Measurements from ENCODE around the gene HTT. TPM values are rescaled to one million over a fixed set of nuclear protein-coding genes. Genes with fewer than 3 reads are reported as not detected.

HTT gene
- total RNA-seq, 2 donors from 2014 or later: 77.8 to 121 TPM

DNA sequence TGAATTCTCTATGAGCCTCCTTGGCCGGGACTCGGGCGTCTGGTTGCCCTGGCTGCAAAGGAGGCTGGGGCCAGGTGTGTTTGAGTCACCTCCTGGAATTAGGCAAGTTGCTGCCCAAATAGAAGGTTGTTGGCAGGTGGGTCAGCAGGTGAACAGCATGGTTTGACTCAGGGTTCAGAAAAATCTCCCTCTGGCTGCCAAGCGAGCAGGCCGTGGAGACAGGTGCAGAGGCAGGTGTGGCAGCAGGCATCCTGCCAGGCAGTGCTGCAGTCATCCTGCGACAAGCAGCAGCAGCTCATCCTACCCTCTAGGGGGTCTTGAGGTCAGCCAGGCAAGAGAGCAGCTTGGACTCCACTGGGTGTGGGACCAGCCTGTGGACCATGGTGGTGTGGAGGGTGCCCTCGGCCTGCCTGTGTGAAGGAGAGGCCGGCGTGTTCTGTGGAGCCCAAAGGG is 182.6 kb downstream of the HTT start:
- H3K9me3 Mint-ChIP-seq: no peaks in the 10 kb centered on the region
- DNase-seq (ENCODE audit: low spot score in 2 of 2): no peak
- H3K27ac Mint-ChIP-seq: peak overlapping the region in 1 of 2 donors; percentile 20
- no peaks in the 10 kb centered on the region for H3K36me3 Mint-ChIP-seq
- ATAC-seq: no peak

- no peaks in the 10 kb centered on the region for H3K36me3 Mint-ChIP-seq
- no peaks in the 10 kb centered on the region for H3K9me3 Mint-ChIP-seq
- DNase-seq (ENCODE audit: low spot score in 2 of 2) (no peak), ATAC-seq (no peak)
- no peak overlapping the region for H3K27ac Mint-ChIP-seq
Observed at GRCh38 chr4:3257556-3258482, 183.3 kb downstream of the HTT start.

- no peak overlapping the region for H3K27ac Mint-ChIP-seq
Observed at GRCh38 chr4:3261411-3262207, 187.1 kb downstream of the HTT start.

GRCh38 chr4:3262208-3263052 is 187.9 kb downstream of the HTT start:
- DNase-seq (ENCODE audit: low spot score in 2 of 2): no peak
- Mint-ChIP-seq H3K9me3 (no peaks in the 10 kb centered on the region), H3K27ac (no peak overlapping the region), H3K36me3 (no peaks in the 10 kb centered on the region)
- ATAC-seq: peak in 1 of 2 donors; percentile 19

More at GRCh38 chr4:3261411-3262207, 187.1 kb downstream of the HTT start:
- DNase-seq (ENCODE audit: low spot score in 2 of 2) (no peak), ATAC-seq (no peak)
- no peaks in the 10 kb centered on the region for H3K36me3 Mint-ChIP-seq
- H3K9me3 Mint-ChIP-seq: no peaks in the 10 kb centered on the region

DNA sequence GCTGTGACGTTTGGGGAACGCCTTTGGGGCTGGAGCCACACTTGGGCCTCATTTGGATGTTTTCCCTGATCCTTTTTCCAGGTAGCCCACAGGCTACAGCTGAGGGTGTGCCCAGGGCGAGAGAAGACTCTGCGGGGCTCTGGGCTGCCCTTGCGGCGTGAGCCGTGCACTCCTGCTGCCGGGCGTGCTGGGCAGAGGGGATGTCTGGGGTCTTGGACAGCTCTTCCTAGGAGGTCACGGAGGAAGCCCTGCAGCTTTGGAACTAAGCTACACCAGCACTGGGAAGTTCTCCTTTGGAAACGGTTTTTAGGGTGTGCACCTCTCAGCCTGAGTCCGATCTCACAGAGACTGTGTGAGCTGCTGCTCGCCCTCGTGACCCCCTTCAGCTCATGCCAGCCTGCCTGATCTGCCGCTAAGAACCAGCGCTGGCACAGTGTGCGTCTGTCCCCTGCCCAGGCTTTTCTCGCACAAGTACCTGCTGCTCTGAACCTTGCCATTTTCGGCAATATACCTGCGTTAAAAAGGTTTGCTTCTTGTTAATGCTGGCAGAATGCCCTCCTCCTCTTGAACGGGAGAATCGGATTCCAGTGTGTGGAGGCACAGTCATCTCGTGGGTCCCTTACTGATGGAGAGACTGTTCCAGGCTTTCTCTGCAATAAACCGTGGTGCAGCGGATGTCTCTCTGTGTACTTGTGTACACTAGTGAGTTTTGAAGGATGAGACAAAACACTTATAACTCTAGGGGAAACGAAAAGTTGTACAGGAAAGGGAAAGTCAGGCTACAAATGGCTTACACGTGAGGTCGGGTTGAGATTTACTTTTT is 188.8 kb downstream of the HTT start:
- H3K27ac Mint-ChIP-seq: no peak overlapping the region
- no peak for ATAC-seq
- DNase-seq (ENCODE audit: low spot score in 2 of 2): no peak
- no peaks in the 10 kb centered on the region for H3K36me3 Mint-ChIP-seq
- no peaks in the 10 kb centered on the region for H3K9me3 Mint-ChIP-seq

GRCh38 chr4:3263876-3264193 is 189.4 kb downstream of the HTT start:
- no peak for DNase-seq (ENCODE audit: low spot score in 2 of 2)
- Mint-ChIP-seq H3K27ac (no peak overlapping the region), H3K36me3 (no peaks in the 10 kb centered on the region), H3K9me3 (no peaks in the 10 kb centered on the region)
- no peak for ATAC-seq

GRCh38 chr4:3266076-3266475 is 191.6 kb downstream of the HTT start:
- Mint-ChIP-seq H3K27ac (no peak overlapping the region), H3K36me3 (no peaks in the 10 kb centered on the region), H3K9me3 (no peaks in the 10 kb centered on the region)
- DNase-seq (ENCODE audit: low spot score in 2 of 2) (no peak), ATAC-seq (no peak)

DNA sequence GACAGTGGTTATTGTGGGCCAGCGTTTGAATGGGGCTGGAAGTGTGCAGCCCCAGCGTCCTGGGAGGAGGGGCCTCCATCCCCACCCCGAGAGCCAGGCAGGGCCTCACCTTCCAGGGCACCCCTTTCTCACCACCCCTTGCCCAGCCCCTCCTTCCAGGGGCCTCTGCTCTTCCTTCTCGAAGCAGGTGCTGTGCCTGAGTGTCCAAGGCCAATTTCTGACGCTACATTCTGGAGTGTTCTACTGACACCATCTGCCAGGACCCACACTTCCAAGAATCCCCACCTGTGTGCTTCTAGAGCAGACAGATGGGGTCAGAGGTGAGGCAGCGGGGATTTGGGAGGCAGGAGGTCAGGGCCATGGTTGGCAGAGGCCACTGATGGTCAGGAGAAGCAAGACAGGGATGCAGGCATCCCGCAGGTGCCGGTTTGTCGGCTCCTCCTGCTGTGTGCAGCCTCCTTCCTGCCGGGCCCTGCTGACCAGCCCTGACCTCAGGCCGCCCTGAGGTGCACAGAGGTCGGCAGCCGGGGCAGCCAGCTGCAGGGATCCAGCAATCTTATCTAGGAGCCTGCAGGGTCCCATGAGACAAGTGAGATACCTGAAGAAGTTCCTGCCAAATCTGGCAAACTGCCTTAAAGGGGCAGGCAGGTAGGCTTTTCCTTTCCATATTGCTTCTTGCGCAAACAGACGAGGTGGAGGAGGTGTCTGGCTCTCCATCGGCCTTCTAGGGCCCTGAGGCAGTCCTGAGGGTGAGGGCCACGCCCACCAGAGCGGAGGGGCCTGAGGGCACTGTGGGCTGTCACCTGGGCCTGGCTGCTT is 193.3 kb downstream of the HTT start:
- H3K27ac Mint-ChIP-seq: no peak overlapping the region
- DNase-seq (ENCODE audit: low spot score in 2 of 2): no peak
- no peak for ATAC-seq
- no peaks in the 10 kb centered on the region for H3K9me3 Mint-ChIP-seq
- H3K36me3 Mint-ChIP-seq: no peaks in the 10 kb centered on the region

DNA sequence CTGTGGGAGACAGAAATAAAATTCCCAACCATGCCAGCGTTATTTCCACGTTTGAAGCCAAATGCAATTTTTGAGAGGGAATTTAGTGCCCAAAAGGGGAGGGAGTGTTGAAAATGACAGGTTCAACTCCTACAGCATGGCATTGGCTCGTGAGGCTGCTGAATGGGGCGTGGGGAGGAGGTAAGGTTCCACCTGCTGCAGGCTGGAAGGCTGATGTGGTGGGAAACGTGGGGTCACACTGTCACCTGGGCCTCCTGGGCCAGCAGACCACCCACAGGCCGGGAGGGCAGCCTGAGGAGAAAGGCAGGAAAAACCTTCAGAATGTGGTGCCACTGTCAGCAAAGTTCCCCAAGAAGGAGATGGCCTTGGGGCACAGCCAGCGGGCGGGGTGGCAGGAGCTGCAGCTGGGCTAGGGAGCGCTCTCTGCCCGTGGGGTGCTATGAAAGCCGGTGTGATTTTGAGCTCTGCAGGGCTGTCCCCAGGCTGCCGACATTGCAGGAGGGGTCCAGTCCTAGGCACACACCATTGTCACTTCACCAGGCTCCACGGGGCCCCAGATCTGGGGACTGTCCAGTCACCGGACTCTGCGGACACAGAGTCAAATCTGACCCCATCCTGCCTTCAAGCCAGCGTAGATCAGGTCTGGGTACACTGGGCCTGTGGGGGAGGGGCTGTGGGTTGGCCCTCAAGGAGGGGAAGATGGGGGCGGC is 194.1 kb downstream of the HTT start:
- ATAC-seq (peak in 1 of 2 donors; percentile 9), DNase-seq (ENCODE audit: low spot score in 2 of 2) (no peak)
- H3K9me3 Mint-ChIP-seq: no peaks in the 10 kb centered on the region
- no peak overlapping the region for H3K27ac Mint-ChIP-seq
- H3K36me3 Mint-ChIP-seq: no peaks in the 10 kb centered on the region

- H3K27ac Mint-ChIP-seq: no peak overlapping the region
- DNase-seq (ENCODE audit: low spot score in 2 of 2) (no peak), ATAC-seq (peak in 1 of 2 donors; percentile 26)
- no peaks in the 10 kb centered on the region for H3K36me3 Mint-ChIP-seq
- H3K9me3 Mint-ChIP-seq: no peaks in the 10 kb centered on the region
Observed at GRCh38 chr4:3269105-3269927, 194.8 kb downstream of the HTT start.

DNA sequence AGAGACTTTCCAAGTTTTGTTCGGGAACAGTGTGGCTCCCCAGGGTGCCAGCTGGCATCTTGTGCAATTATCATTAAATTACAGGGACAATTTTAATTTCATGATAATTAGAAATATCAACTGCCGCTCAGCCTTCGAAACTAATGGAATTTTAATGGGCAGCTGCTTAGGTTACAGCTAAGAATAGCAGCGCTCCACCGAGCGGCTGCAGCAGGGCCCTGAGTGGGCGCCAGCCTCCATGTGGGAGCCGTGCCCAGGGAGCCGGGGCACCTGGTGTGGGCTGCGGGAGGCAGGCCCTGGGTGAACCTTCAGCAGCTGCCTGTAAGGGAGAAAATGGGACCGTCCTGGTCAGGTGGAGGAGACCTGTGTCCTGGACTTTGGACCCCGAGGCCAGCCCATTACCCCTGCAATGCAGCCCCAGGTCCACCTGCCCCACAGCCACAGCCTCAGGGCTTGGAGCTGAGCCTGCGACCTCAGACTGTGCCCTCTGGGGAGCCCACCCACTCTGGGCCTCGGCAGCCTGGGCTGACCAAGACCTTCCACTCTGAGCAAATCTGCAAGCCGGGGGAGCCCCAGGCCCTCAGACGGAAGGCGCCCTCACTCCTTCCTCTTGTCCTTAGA is 195.6 kb downstream of the HTT start:
- H3K9me3 Mint-ChIP-seq: no peaks in the 10 kb centered on the region
- no peak overlapping the region for H3K27ac Mint-ChIP-seq
- ATAC-seq (no peak), DNase-seq (ENCODE audit: low spot score in 2 of 2) (no peak)
- H3K36me3 Mint-ChIP-seq: no peaks in the 10 kb centered on the region

DNA sequence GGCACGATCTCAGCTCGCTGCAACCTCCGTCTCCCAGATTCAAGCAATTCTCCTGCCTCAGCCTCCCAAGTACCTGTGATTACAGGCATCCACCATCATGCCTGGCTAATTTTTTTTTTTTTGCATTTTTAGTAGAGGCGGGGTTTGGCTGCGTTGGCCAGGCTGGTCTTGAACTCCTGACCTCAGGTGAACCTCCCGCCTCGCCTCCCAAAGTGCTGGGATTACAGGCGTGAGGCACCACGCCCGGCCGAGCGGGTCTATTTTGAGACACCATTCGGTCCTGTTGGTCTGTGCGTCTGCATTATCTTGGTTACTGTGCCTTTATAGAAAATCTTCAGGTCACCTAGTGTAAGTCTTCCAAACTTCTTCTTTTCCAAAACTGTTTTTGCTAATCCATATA is 196.7 kb downstream of the HTT start:
- ATAC-seq: no peak
- Mint-ChIP-seq H3K36me3 (no peaks in the 10 kb centered on the region), H3K27ac (no peak overlapping the region), H3K9me3 (no peaks in the 10 kb centered on the region)
- no peak for DNase-seq (ENCODE audit: low spot score in 2 of 2)

DNA sequence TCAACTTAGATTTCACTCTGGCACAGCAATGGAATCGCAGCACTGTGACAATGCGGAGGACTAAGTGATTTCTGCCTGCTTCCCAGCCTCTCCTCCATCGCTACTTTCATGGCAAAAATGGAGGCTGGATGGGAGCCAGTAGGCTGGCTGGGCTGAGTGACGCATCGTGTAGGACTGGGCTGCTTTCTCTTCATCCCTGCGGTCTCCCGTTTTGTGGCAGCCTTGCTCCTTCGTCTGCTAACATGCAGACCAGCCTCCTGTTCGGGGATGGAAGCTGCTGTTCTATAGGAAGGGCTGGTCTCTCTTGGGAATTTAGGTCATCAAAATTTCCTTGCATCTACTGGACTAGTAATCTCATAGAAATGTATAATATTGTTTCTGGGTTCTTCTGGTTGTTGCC is 202.5 kb downstream of the HTT start:
- Mint-ChIP-seq H3K36me3 (peaks cover 5 to 9% of the 10 kb centered on the region in 2 donors), H3K9me3 (peaks cover 0 to 7% of the 10 kb centered on the region in 2 donors), H3K27ac (no peak overlapping the region)
- no peak for ATAC-seq
- DNase-seq (ENCODE audit: low spot score in 2 of 2): no peak

GRCh38 chr4:3280466-3280865 is 206.0 kb downstream of the HTT start:
- no peak overlapping the region for H3K27ac Mint-ChIP-seq
- H3K9me3 Mint-ChIP-seq: peaks cover 0 to 7% of the 10 kb centered on the region in 2 donors
- ATAC-seq (no peak), DNase-seq (ENCODE audit: low spot score in 2 of 2) (no peak)
- H3K36me3 Mint-ChIP-seq: peaks cover 5 to 15% of the 10 kb centered on the region in 2 donors

Measured in activated naive CD4-positive, alpha-beta T cell treated with anti-CD3 and anti-CD28 coated beads, Interleukin-2, amount 50 U/mL, for 72 hours (primary cell).